RCC 7860 (cell line): ENCODE results near the gene MYH6.

ENCODE experiments used
- DNase-seq: peaks from one replicate; pipeline ENCODE4 v3.0.0-alpha.2; 2015; ENCODE audit warnings: low spot score
- FAIRE-seq: peaks from 2 replicates; lab custom pipeline; 2012; peaks lifted over from hg19 to GRCh38; lab: Jason Lieb, UNC

MYH6 gene

DNA sequence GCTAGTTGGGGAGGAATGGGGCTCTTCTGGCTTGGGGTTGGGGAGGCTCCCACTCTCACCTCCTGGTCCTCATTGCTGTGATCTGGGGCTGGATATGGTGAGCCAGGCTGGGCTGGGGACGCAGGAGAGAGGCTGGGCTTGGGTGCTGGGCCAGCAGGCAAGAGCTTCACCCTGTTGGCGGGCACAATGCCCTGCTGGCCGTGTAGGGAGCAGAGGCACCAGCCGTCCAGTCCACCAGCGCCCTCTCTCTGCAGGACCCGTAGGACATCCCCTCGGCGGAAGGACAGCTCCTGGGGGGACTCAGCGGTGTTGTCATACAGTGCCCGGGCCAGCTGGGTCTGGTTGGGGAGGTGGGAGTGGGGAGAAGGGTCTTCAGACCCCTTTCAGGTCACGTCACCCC, 47.6 kb downstream of the MYH6 start:
- no peak for FAIRE-seq
- DNase-seq: no peak

DNA sequence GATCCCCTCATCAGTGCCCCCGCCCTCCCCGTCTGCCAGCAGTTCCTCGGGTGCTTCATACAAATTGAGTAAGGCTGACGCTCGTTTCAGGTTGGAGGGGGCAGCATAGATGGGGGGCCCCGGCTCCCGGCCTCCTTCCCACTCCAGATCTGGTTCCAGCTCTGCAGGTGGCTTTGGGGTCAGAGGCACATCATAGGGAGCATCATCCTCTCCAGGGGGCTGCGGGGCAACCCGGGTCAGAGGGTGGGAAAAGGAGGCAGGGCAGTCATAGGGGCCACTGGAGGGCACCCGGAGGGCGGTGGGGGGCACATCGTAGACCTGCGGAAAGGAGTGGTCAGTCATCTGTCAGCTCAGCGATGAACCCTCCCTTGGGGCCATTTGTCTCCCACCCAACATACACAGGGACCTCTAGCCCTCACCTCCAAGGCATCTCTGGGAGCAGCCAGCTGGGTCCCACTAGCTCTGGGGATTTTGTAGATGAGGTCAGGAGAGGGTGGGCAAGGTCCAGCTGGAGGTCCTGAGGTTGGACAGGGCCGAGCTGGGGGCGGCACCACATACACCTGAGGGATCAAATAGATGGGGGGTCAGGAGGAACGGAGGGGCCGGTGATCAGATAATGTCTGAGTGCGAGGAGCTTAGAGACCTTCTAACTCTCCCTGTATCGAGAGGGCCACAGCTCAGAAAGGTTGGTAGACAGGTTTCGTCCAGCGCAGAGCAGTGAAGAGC, 48.2 kb downstream of the MYH6 start:
- FAIRE-seq: no peak
- DNase-seq: no peak

GRCh38 chr14:23359167-23359626, 48.9 kb downstream of the MYH6 start:
- FAIRE-seq (no peak), DNase-seq (no peak)

- DNase-seq (no peak), FAIRE-seq (no peak)
These were observed 49.4 kb downstream of the MYH6 start for GRCh38 chr14:23358553-23359166.

GRCh38 chr14:23358042-23358441, 50.0 kb downstream of the MYH6 start:
- no peak for DNase-seq
- FAIRE-seq: no peak

GRCh38 chr14:23357261-23357660, 50.8 kb downstream of the MYH6 start:
- no peak for FAIRE-seq
- DNase-seq: no peak

DNA sequence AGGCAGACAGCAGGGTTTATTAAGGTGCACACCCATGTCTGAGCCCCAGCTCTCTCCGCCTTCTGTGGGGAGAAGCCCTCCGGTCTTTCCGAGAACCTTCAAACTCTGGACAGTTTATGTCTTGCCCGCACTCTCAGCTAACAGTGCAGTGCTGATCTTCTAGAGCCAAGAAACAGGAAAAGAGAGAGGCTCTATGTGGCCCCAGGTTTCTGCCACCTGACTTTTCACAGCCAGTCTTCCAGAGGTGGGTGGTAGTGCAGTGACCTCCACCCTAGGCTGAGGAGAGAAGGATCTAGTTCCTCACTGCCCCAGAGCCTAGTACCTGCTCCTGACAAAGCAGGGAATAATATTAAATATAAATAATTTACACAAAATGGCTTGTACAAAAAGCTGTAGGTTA, 51.4 kb downstream of the MYH6 start:
- FAIRE-seq (no peak), DNase-seq (no peak)

DNA sequence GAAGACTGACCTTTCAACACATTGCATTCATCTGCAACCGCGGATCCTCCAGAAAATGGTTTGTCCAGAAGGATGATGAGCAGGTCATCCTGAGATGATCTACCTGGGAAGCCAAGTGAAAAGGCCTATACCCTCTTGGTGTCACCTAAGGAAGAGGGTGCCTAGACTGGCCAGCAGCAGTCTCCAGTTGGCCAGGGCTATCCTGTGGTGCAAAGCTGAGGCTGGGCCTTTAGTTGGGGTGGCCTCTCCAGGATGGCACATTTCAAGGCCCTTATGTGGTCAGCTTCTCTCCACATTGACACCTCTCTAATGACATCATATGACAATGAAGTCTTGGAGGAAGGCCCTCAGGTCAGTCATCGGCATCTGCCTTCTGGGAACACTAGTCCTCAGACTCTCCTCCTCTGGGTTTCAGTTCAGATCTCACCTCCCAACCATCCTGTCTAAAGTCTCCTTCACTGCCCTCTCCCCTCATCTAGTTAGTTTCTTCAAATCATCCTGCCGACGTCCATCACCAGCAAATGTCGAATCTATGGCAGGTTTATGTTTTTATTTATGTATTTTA, 52.1 kb downstream of the MYH6 start:
- no peak for FAIRE-seq
- DNase-seq: no peak

DNA sequence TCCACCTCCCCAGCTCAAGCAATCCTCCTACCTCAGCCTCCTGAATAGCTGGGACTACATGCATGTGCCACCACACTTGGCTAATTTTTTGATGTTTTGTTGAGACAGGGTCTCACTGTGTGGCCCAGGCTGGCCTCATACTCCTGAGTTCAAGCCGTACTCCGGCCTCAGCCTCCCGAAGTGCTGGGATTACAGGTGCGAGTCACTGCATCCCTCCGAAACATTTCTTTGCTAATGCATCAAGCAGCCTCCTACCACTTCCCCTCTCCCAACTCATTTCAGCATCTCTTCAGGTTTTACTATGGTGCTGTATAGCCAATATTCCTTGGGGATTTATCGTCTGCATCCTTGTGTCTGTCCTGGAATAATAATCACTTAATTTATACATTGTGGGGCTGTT, 53.1 kb downstream of the MYH6 start:
- DNase-seq: no peak
- FAIRE-seq: no peak

GRCh38 chr14:23353433-23353780, 54.7 kb downstream of the MYH6 start:
- no peak for DNase-seq
- FAIRE-seq: no peak

- DNase-seq: no peak
- no peak for FAIRE-seq
These were observed 55.3 kb downstream of the MYH6 start, which contains the start of gene SLC22A17 for GRCh38 chr14:23352506-23353432. TSS of gene SLC22A17 (minus strand) at chr14:23352887.

DNA sequence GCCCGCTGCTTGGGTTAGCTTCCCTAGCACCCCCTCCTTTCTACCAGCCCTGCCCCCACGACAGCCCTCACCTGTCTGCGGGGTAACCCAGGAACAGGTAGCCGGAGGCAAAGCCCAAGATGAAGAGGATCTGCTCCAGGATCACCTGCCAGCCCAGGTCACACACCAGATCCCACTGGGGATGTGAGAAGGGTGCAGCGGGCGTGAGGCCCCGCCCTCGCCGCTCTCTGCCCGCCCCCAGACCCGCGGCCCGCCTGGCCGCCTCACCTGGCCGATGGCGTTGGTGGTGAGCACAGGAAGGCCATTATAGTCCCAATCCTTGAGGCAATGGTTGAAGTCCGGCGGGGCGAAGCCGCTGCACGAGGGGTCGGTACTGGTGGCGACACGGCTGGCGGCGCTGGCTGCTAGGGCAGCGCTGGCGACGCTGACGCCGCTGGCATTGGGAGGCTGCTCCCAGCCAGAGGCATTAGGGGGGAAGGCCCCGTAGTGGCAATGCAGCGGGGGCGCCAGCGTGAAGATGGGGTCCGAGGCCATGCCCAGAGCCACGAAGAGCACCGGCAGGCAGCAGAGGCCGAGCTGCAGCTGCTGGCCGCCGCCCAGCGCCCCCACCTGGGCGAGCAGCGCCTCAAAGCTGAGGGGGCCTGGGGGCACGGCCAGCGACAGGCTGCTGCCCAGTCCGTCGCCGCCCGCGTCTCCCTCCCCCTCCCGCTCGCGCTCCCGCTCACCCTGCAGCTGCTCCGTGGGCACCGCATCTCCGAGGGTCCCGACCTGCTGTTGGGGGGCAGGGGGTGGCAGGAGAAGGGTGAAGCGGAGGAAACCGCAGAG, 56.2 kb downstream of the MYH6 start:
- DNase-seq (no peak), FAIRE-seq (no peak)

DNA sequence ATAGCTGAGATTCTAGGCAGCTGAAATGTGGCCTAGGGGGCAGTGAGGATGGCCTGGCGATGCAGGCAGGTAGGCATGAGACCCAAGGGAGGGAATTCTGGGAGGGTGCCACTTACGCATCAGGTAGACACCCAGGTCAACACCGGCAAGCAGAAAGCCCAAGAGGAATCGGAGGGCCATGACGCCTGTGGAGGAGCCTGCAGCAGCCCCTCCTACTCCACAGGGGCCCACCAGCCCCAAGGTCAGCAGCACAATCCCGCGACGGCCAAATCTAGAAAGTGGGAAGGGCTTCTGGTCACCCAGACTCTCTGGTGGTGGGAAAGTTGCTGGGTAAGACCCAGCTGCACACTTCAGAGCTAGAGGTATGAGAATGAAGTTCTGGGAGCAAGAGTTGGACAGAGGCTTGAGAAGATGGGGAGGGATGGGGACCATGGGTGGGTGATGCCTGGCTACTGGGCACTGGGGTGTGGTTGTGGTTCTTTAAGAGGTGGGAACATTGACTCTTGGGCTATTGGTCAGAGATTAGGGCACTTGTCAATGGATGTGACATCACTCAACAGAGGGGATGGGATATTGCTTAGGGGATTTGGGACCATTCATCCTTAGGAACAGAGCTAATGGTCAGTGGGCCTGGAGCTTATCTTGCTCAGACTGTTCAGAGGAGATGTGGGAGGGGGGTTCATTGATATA, 58.8 kb downstream of the MYH6 start:
- FAIRE-seq (no peak), DNase-seq (no peak)

DNA sequence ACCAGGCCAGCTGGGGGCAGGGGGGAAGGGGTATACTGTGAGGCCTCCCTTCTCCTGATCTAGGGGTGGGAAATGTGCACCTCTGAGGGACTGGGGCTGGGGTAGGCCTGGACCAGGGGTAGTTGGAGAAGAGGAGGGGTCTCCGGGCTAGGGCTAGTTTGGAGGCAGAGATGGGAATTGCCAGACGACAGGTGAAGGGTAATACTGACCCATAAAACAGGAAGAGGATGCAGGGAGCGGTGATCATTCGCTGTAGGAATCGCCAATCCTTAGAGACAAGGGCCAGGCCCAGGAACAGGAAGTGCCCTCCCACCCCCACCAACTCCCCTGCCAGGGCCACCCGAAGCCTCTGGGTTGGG, 59.8 kb downstream of the MYH6 start:
- no peak for FAIRE-seq
- DNase-seq: no peak

DNA sequence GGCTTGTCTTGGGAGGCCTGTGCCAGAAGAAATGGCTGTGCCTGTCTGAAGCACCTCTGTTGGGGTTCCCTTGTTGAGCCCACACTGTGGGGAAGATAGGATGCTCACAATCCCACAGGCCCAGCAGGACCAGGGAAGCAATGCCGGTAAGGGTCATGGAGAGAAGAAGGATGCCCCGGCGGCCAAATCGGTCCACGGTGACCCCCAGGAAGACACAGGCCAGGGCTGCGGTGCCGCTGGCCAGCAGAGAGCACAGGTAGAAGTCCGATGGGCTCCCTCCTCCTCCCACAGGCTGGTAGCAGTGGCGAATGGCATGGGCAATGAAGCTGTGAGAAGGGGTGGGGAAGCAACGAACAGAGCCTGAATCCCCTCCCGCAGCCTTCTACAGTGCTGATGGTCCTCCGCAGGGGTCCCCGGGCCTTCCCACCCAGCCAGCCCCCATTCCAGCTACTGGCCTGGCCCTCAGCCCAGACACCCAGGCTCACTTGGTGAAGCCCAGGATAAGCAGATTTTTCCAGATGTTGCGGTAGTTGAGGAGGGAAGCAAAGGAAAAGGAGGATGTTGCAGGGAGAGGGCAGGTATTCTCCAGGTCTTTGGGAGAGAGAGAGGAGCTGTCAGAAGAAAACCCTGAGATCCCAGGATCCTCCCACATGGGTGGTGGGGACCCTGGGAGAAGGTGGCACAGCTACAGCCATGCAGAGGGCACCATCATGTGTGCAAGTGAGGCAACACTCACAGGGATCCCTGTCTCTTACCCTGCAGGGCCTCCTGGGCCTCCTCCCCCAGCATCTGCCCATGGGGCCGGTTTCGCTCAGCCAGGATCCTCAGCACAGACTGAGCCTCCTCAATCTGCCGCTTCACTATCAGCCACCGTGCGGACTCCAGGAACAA, 60.4 kb downstream of the MYH6 start:
- FAIRE-seq (no peak), DNase-seq (no peak)

DNA sequence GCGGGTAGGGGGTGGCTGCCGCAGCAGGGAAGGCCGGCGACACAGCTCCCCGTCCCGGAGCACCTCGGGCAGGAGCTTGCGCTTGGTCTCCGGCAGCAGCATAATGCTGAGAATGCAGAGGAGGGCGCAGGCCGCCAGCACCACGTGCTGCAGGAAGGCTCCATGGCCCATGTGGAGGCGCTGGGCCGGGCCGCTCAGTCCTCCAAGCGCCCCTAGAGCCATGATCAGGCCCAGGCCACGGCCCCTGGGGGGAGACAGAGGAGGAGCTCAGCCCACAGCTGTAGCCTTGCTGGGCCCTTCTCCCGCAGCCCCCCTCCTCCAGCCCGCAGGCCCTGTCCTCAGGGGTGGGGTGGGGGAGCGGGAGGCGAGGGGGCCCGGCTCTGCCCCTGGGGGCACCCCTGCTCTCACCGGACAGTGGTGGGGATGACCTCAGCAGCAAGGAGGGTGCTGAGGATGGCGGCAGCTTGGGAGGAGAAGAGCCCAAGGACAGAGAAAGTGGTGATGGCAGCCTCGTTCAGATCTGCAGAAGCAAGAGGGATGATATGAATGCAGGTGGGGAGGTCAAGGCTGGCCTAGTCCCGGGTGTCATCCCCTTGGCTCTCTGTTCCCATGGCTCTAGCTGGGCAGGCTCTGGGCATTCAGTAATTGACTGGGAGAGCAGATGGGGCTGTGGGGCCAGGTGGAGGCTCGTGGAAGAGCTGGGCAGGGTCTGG, 61.2 kb downstream of the MYH6 start:
- no peak for FAIRE-seq
- no peak for DNase-seq

DNA sequence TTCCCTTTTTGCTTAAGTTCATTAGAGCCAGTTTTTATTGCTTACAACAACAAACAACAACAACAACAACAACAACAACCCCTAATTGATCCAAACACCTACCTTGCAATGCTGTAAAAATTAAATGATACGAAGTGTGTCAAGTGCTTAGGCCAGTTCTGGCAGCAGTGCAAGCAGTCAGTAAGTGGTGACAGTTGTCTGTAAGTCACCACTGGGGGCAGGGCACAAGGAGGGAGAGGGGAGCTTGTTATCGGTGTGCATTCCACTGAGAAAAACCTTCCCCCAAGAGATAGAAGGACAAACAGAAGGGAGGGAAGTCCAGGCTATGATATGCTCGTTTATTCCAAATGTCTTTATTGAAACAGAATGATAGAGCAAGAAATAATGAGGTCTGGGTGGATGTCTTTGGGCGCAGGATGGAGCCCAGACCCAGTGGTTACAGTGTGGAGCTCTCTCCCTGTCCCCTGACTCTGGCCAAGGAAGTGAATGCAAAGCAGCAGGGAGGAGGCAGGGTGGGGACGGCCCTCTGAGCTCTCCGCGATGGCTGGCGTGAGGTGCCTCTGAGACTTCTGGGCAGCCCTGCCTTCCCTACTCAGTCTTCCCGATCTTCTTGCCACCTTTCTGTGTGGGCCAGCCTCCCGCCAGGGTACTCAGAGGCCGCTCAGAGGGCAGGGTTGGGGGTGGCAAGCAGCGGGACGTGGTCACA, 61.9 kb downstream of the MYH6 start:
- no peak for DNase-seq

DNA sequence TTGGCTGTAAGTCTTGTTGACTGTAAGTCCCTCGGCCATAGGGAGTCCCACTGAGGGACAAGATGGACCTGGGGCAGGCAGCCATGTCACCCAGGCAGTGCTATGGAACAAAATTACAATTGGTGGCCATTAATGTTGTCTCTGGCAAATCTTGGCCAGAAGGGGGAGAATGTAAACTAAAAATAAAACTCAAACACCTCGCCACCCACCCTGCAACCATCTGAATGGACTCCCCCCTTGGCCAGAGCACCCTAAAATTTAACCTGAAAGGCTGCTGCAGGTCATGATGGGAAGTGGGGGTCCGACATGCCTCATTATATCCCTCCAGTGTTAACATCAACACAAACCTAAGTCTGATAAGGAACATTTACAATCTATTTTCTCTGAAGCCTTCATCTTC, 63.6 kb downstream of the MYH6 start:
- FAIRE-seq (no peak), DNase-seq (no peak)

More for the DNA sequence above, 61.9 kb downstream of the MYH6 start:
- no peak for FAIRE-seq
